ENCODE results near the gene APPL2.

DNA sequence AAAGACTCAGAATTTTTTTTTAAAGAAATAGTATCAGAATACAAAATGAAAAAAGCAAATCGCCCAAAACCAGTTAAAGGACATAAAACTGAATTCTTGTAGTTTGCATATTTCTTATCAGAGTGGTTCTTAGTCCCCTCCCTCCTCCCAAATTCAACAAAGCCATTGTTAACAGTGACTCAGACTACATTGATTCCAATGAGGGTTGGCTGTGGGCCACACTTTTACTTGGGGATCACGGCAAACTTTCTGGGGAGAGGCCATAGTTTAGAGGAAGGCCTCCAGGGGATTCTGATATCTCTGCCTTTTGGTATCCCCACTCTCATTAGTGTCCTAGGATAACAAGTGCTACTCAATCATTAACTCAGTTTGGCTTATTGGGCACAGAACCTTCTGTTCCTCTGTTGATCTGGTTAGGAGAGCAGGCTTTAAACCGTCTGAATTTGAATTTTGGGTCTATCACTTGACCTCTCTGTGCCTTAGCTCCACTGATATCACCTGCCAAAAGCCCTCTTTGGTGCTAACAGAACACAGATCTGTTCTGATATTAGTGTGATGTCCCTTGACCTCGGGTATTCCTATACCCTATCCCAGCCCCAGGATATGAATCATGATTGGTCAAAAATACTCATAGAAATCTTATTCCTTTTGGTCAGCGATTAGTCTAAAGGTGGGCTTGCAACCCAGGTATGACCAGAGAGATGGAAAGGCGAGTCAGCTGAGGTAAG, 45.2 kb upstream of the APPL2 start:
- TF ChIP-seq, protein P1, sequence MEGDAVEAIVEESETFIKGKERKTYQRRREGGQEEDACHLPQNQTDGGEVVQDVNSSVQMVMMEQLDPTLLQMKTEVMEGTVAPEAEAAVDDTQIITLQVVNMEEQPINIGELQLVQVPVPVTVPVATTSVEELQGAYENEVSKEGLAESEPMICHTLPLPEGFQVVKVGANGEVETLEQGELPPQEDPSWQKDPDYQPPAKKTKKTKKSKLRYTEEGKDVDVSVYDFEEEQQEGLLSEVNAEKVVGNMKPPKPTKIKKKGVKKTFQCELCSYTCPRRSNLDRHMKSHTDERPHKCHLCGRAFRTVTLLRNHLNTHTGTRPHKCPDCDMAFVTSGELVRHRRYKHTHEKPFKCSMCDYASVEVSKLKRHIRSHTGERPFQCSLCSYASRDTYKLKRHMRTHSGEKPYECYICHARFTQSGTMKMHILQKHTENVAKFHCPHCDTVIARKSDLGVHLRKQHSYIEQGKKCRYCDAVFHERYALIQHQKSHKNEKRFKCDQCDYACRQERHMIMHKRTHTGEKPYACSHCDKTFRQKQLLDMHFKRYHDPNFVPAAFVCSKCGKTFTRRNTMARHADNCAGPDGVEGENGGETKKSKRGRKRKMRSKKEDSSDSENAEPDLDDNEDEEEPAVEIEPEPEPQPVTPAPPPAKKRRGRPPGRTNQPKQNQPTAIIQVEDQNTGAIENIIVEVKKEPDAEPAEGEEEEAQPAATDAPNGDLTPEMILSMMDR (IDR thresholded peaks at IDR 0.05): no peak
- no peak for TF ChIP-seq EP300 (IDR thresholded peaks at IDR 0.05)
- no peak for TF ChIP-seq POLR2A (IDR thresholded peaks at IDR 0.05)

Data from tibial nerve (tissue), 4 donors.